Jurkat, Clone E6-1 (cell line): ENCODE measurements around the gene TWSG1.
"Not testable (repeated sequence)": the region's sequence is repeated elsewhere in the genome, so short reads cannot be mapped to it uniquely, and the experiment has no call there.

Source experiments
- DNase-seq: peaks from one replicate; pipeline ENCODE4 v3.0.0-alpha.2; 2011; ENCODE audit warnings: low read depth, low spot score
- H3K4me3 ChIP-seq: 2 replicates; pipeline ENCODE4 v1.5.1; 2011; ENCODE audit warnings: mild to moderate bottlenecking, low read length, control low read depth, moderate library complexity

Gene TWSG1

GRCh38 chr18:9379118-9379517 lies 44.5 kb downstream of the TWSG1 start:
- no peak for DNase-seq

GRCh38 chr18:9380101-9380500 lies 45.5 kb downstream of the TWSG1 start:
- DNase-seq = no peak
- H3K4me3 ChIP-seq = no peak overlapping the region

More at GRCh38 chr18:9379118-9379517, 44.5 kb downstream of the TWSG1 start:
- no peak overlapping the region for H3K4me3 ChIP-seq

- DNase-seq = no peak
- no peak overlapping the region for H3K4me3 ChIP-seq
Observed at GRCh38 chr18:9380621-9381395, 46.2 kb downstream of the TWSG1 start.

GRCh38 chr18:9386879-9387278 lies 52.3 kb downstream of the TWSG1 start:
- no peak overlapping the region for H3K4me3 ChIP-seq

GRCh38 chr18:9387891-9388290 lies 53.3 kb downstream of the TWSG1 start:
- no peak for DNase-seq
- no peak overlapping the region for H3K4me3 ChIP-seq

More at GRCh38 chr18:9386879-9387278, 52.3 kb downstream of the TWSG1 start:
- DNase-seq = no peak

- H3K4me3 ChIP-seq = no peak overlapping the region
- DNase-seq = no peak
Observed at GRCh38 chr18:9389706-9390105, 55.1 kb downstream of the TWSG1 start.

- no peak for DNase-seq
- no peak overlapping the region for H3K4me3 ChIP-seq
Observed at GRCh38 chr18:9392726-9393125, 58.2 kb downstream of the TWSG1 start.

- H3K4me3 ChIP-seq = no peak overlapping the region
- DNase-seq = no peak
Observed at GRCh38 chr18:9394046-9394445, 59.5 kb downstream of the TWSG1 start.

- DNase-seq = no peak
Observed at GRCh38 chr18:9400197-9400596, 65.6 kb downstream of the TWSG1 start.

GRCh38 chr18:9401176-9401575 lies 66.6 kb downstream of the TWSG1 start:
- no peak for DNase-seq
- H3K4me3 ChIP-seq = no peak overlapping the region

More at GRCh38 chr18:9400197-9400596, 65.6 kb downstream of the TWSG1 start:
- H3K4me3 ChIP-seq = no peak overlapping the region

GRCh38 chr18:9402358-9403007 lies 67.9 kb downstream of the TWSG1 start:
- DNase-seq, H3K4me3 ChIP-seq: not testable (repeated sequence)

- no peak for DNase-seq
- no peak overlapping the region for H3K4me3 ChIP-seq
Observed at GRCh38 chr18:9403795-9404564, 69.4 kb downstream of the TWSG1 start.

- no peak overlapping the region for H3K4me3 ChIP-seq
- DNase-seq = no peak
Observed at GRCh38 chr18:9404565-9405060, 70.0 kb downstream of the TWSG1 start.

GRCh38 chr18:9405130-9405529 lies 70.6 kb downstream of the TWSG1 start:
- no peak for DNase-seq
- H3K4me3 ChIP-seq = no peak overlapping the region

- no peak for DNase-seq
- H3K4me3 ChIP-seq = no peak overlapping the region
Observed at GRCh38 chr18:9405977-9406376, 71.4 kb downstream of the TWSG1 start.

- H3K4me3 ChIP-seq = no peak overlapping the region
- DNase-seq = no peak
Observed at GRCh38 chr18:9410515-9410914, 75.9 kb downstream of the TWSG1 start.

GRCh38 chr18:9413576-9413975 lies 79.0 kb downstream of the TWSG1 start:
- H3K4me3 ChIP-seq = no peak overlapping the region
- DNase-seq = no peak

- DNase-seq = no peak
Observed at GRCh38 chr18:9416563-9417072, 82.0 kb downstream of the TWSG1 start.

GRCh38 chr18:9417073-9417851 lies 82.7 kb downstream of the TWSG1 start:
- DNase-seq = no peak
- H3K4me3 ChIP-seq = no peak overlapping the region

More at GRCh38 chr18:9416563-9417072, 82.0 kb downstream of the TWSG1 start:
- no peak overlapping the region for H3K4me3 ChIP-seq
